A673 (cell line): ENCODE results near the gene PIAS1. TPM values are rescaled to one million over a fixed set of nuclear protein-coding genes. Genes with fewer than 3 reads are reported as not detected.

ENCODE experiments used
- BruUV-seq: library from RNA; stranded (reverse); fragments of 400-500 nt; replicated peaks from 2 replicates; lab custom pipeline; 2021; lab: Mats Ljungman, UMichigan
- CTCF ChIA-PET: fragments of 300-600 bp; sonication (Branson Sonifier 250); formaldehyde crosslinking; loops from one replicate; lab custom pipeline; 2022; ENCODE audit warnings: antibody characterized with exemption; lab: Charles Lee
- POLR2A ChIA-PET: fragments of 300-600 bp; sonication (Branson Sonifier 250); formaldehyde crosslinking; loops from one replicate; lab custom pipeline; 2022; ENCODE audit warnings: antibody characterized with exemption; ENCODE audit not compliant: low non-redundant PET; lab: Charles Lee
- DNase-seq: peaks from one replicate; pipeline ENCODE4 v3.0.0-alpha.2; 2015; ENCODE audit warnings: low spot score
- H3K27ac ChIP-seq: fragments of 200-600 bp; sonication (generic); 2 replicates; pipeline ENCODE4 v1.5.1; 2016; ENCODE audit warnings: mixed run types, low read depth, mild to moderate bottlenecking, mixed read lengths, antibody characterized with exemption, low read length; ENCODE audit not compliant: poor library complexity, severe bottlenecking
- H3K27me3 ChIP-seq: fragments of 200-600 bp; sonication (generic); replicated peaks from 2 replicates; pipeline ENCODE4 v1.6.1; 2017; ENCODE audit warnings: mixed run types, low read depth, mild to moderate bottlenecking, mixed read lengths, antibody characterized with exemption, low read length; ENCODE audit not compliant: insufficient read depth, poor library complexity
- H3K36me3 ChIP-seq: fragments of 200-600 bp; sonication (generic); 2 replicates; pipeline ENCODE4 v1.6.1; 2016; ENCODE audit warnings: mixed run types, mild to moderate bottlenecking, mixed read lengths, antibody characterized with exemption, low read length; ENCODE audit not compliant: insufficient read depth, poor library complexity, severe bottlenecking
- H3K4me1 ChIP-seq: fragments of 200-600 bp; sonication (generic); 2 replicates; pipeline ENCODE4 v1.6.1; 2017; ENCODE audit warnings: mixed run types, mild to moderate bottlenecking, mixed read lengths, antibody characterized with exemption, low read length; ENCODE audit not compliant: insufficient read depth, poor library complexity, severe bottlenecking
- H3K4me3 ChIP-seq: fragments of 200-600 bp; sonication (generic); 2 replicates; pipeline ENCODE4 v1.5.1; 2016; ENCODE audit warnings: low read depth, mixed run types, mild to moderate bottlenecking, mixed read lengths, low read length; ENCODE audit not compliant: poor library complexity, severe bottlenecking
- H3K9me3 ChIP-seq: fragments of 200-600 bp; sonication (generic); 2 replicates; pipeline ENCODE4 v1.6.1; 2016; ENCODE audit warnings: mixed run types, low read depth, mild to moderate bottlenecking, mixed read lengths, antibody characterized with exemption, low read length; ENCODE audit not compliant: poor library complexity, severe bottlenecking
- EZH2 ChIP-seq: fragments of 200-600 bp; sonication (generic); IDR thresholded peaks from 2 replicates; pipeline ENCODE4 v1.6.1; 2017; ENCODE audit warnings: borderline replicate concordance, low read depth, mild to moderate bottlenecking, mixed read lengths, antibody characterized with exemption, low read length; ENCODE audit not compliant: poor library complexity, severe bottlenecking
- intact Hi-C: fragments of 100-400 bp; cut with micrococcal nuclease; formaldehyde crosslinking; loops from one replicate; pipeline ENCODE4 v1.10.0; 2022; ENCODE audit not compliant: unreplicated experiment
- total RNA-seq: library from RNA; stranded (reverse); gene quantifications from 2 replicates; pipeline ENCODE4 v1.2.3, GENCODE V29; 2021
- TF ChIP-seq, protein P1 (sequence below): fragments of 300-800, 200-600 bp; sonication (generic); conservative IDR thresholded peaks from 2 replicates; pipeline ENCODE4 v1.5.1; 2017; ENCODE audit warnings: low read depth, mild to moderate bottlenecking, antibody characterized with exemption, low read length, moderate library complexity, mixed read lengths

Gene PIAS1
- total RNA-seq, 1 experiment from 2014 or later = 40.2 TPM

DNA sequence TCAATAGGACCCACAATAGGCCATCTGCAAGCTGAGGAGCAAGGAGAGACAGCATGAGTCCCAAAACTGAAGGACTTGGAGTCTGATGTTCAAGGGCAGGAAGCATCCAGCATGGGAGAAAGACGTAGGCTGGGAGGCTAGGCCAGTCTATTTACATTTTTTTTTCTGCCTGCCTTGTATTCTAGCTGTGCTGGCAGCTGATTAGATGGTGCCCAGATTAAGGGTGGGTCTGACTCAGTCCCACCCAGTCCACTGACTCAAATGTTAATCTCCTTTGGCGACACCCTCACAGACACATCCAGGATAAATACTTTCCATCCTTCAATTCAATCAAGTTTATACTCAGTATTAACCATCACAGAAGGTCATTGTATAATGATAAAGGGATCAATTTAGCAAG lies 15.9 kb upstream of the PIAS1 start:
- TF ChIP-seq, protein P1, sequence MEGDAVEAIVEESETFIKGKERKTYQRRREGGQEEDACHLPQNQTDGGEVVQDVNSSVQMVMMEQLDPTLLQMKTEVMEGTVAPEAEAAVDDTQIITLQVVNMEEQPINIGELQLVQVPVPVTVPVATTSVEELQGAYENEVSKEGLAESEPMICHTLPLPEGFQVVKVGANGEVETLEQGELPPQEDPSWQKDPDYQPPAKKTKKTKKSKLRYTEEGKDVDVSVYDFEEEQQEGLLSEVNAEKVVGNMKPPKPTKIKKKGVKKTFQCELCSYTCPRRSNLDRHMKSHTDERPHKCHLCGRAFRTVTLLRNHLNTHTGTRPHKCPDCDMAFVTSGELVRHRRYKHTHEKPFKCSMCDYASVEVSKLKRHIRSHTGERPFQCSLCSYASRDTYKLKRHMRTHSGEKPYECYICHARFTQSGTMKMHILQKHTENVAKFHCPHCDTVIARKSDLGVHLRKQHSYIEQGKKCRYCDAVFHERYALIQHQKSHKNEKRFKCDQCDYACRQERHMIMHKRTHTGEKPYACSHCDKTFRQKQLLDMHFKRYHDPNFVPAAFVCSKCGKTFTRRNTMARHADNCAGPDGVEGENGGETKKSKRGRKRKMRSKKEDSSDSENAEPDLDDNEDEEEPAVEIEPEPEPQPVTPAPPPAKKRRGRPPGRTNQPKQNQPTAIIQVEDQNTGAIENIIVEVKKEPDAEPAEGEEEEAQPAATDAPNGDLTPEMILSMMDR = no peak
- TF ChIP-seq EZH2 = no peak
- Histone ChIP-seq H3K27me3 (no peaks in the 10 kb centered on the region), H3K4me1 (no peaks in the 10 kb centered on the region), H3K27ac (no peak overlapping the region), H3K36me3 (no peaks in the 10 kb centered on the region), H3K4me3 (no peak overlapping the region), H3K9me3 (no peaks in the 10 kb centered on the region)
- ChIA-PET CTCF (no interaction called here), POLR2A (no interaction called here)
- intact Hi-C loops = no loop called here
- no peak for DNase-seq
- BruUV-seq = no TSS peak

DNA sequence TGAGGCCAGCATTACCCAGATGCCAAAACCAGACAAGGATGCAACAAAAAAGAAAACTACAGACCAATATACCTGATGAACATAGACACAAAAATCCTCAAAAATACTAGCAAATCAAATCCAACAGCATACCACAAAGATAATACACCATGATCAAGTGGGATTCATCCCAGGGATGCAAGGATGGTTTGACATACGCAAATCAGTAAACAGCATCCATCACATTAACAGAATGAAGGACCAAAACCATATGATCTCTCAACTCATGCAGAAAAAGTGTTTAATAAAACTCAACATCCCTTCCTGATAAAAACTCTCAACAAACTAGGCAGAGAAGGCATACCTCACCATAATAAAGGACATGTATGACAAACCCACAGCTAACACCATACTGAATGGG lies 14.0 kb upstream of the PIAS1 start:
- no peak for TF ChIP-seq EZH2
- TF ChIP-seq, protein P1 = no peak
- Histone ChIP-seq H3K27ac (no peak overlapping the region), H3K36me3 (no peaks in the 10 kb centered on the region), H3K27me3 (no peaks in the 10 kb centered on the region), H3K4me3 (no peak overlapping the region), H3K4me1 (no peaks in the 10 kb centered on the region), H3K9me3 (no peaks in the 10 kb centered on the region)
- ChIA-PET CTCF (no interaction called here), POLR2A (no interaction called here)
- DNase-seq = no peak
- intact Hi-C loops = no loop called here
- no TSS peak for BruUV-seq

DNA sequence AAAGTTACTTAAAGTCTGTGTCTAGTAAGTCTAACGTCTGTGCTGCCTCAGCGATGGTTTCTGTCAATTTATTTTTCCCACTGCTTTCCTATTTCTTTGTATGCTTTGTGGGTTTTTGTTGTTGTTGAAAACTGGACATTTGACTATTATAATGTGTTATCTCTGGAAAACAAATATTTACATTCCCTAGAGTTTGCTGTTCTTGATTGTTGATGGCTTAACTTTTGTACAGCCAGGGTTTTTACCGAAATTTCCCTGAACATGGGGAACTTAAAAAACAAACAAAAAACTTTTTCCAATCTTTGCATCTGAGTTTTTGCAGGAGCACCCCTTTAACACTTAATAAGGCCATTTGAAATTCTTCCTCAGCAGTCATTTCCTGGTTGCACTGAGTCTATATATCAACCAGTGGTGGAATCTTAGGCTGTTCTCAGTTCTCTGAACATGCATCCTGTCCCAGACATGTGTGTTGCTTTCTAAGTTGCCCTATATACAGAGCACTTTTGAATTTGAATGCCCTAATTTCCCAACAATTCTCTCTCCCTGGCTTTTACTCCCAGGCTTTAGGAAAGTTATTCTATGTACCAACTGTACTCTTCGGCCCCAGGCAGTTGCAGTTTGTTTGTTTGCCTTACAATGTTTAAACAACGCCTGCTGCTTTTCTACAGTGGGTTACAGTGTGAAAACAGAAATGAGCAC lies 11.8 kb upstream of the PIAS1 start:
- Histone ChIP-seq H3K9me3 (no peaks in the 10 kb centered on the region), H3K27ac (no peak overlapping the region), H3K4me3 (no peak overlapping the region), H3K4me1 (no peaks in the 10 kb centered on the region), H3K27me3 (no peaks in the 10 kb centered on the region), H3K36me3 (no peaks in the 10 kb centered on the region)
- ChIA-PET POLR2A (no interaction called here), CTCF (no interaction called here)
- intact Hi-C loops = no loop called here
- no TSS peak for BruUV-seq
- no peak for TF ChIP-seq EZH2
- TF ChIP-seq, protein P1 = no peak
- DNase-seq = no peak
